Trophoblast cell (in vitro differentiated cells and primary cell): Measurements from ENCODE around the gene MAPK8IP1. TPM values are rescaled to one million over a fixed set of nuclear protein-coding genes. Genes with fewer than 3 reads are reported as not detected.
"Not testable (repeated sequence)": the region's sequence is repeated elsewhere in the genome, so short reads cannot be mapped to it uniquely, and the experiment has no call there.

Experiments used
- DNase-seq, 2 donors: peaks; one replicate each; pipeline ENCODE4 v3.0.0-alpha.2; 2016
- H2AFZ ChIP-seq: 2 replicates; pipeline ENCODE4 v1.6.1; 2013; ENCODE audit warnings: low read length, moderate library complexity, mild to moderate bottlenecking; ENCODE audit not compliant: insufficient read depth, poor library complexity
- H2AK5ac ChIP-seq: 2 replicates; pipeline ENCODE4 v1.6.1; 2013; ENCODE audit warnings: mild to moderate bottlenecking, low read length
- H2BK120ac ChIP-seq: 2 replicates; pipeline ENCODE4 v1.6.1; 2013; ENCODE audit warnings: low read length, mild to moderate bottlenecking, moderate library complexity; ENCODE audit not compliant: insufficient read depth, poor library complexity
- H2BK12ac ChIP-seq: 2 replicates; pipeline ENCODE4 v1.6.1; 2013; ENCODE audit warnings: mild to moderate bottlenecking, low read length, moderate library complexity
- H2BK5ac ChIP-seq: 2 replicates; pipeline ENCODE4 v1.6.1; 2013; ENCODE audit warnings: low read length, low read depth, moderate library complexity, mild to moderate bottlenecking; ENCODE audit not compliant: poor library complexity
- H3K14ac ChIP-seq: 2 replicates; pipeline ENCODE4 v1.6.1; 2013; ENCODE audit warnings: mild to moderate bottlenecking, low read length
- H3K18ac ChIP-seq: 2 replicates; pipeline ENCODE4 v1.6.1; 2013; ENCODE audit warnings: mild to moderate bottlenecking, low read length
- H3K23ac ChIP-seq: 2 replicates; pipeline ENCODE4 v1.6.1; 2013; ENCODE audit warnings: low read length
- H3K27ac ChIP-seq: 2 replicates; pipeline ENCODE4 v1.5.1; 2013; ENCODE audit warnings: low read depth, mild to moderate bottlenecking, inconsistent platforms, low read length, moderate library complexity
- H3K27me3 ChIP-seq: 2 replicates; pipeline ENCODE4 v1.6.1; 2013; ENCODE audit warnings: inconsistent platforms, mild to moderate bottlenecking, low read length, moderate library complexity; ENCODE audit not compliant: insufficient read depth
- H3K36me3 ChIP-seq, 2 experiments: 1 replicate in 1 of 2; 2 replicates in 1 of 2; pipeline ENCODE4 v1.6.1; 2013; ENCODE audit warnings: low read length in 2 of 2, mild to moderate bottlenecking in 2 of 2, moderate library complexity in 1 of 2; ENCODE audit not compliant: insufficient read depth in 2 of 2, control insufficient read depth in 1 of 2
- H3K4ac ChIP-seq: 2 replicates; pipeline ENCODE4 v1.6.1; 2013; ENCODE audit warnings: low read depth, mild to moderate bottlenecking, low read length, moderate library complexity
- H3K4me1 ChIP-seq, 2 experiments: 1 replicate in 1 of 2; 2 replicates in 1 of 2; pipeline ENCODE4 v1.6.1; 2013; ENCODE audit warnings: low read length in 2 of 2, mild to moderate bottlenecking in 2 of 2, moderate library complexity in 1 of 2; ENCODE audit not compliant: insufficient read depth in 2 of 2, control insufficient read depth in 1 of 2
- H3K4me2 ChIP-seq: 2 replicates; pipeline ENCODE4 v1.6.1; 2013; ENCODE audit warnings: inconsistent platforms, mild to moderate bottlenecking, low read length, moderate library complexity
- H3K4me3 ChIP-seq: 2 replicates; pipeline ENCODE4 v1.5.1; 2013; ENCODE audit warnings: mild to moderate bottlenecking, low read depth, low read length, inconsistent platforms
- H3K79me1 ChIP-seq: one replicate; pipeline ENCODE4 v1.6.1; 2013; ENCODE audit warnings: low read length
- H3K79me2 ChIP-seq: 2 replicates; pipeline ENCODE4 v1.6.1; 2013; ENCODE audit warnings: low read length, mild to moderate bottlenecking; ENCODE audit not compliant: control insufficient read depth, insufficient read depth, poor library complexity
- H3K9ac ChIP-seq: 2 replicates; pipeline ENCODE4 v1.6.1; 2013; ENCODE audit warnings: mild to moderate bottlenecking, low read length
- H3K9me3 ChIP-seq: 2 replicates; pipeline ENCODE4 v1.6.1; 2013; ENCODE audit warnings: low read depth, mild to moderate bottlenecking, control low read depth, inconsistent platforms, low read length; ENCODE audit not compliant: insufficient read depth
- H4K12ac ChIP-seq: 2 replicates; pipeline ENCODE4 v1.6.1; 2013; ENCODE audit warnings: low read depth, mild to moderate bottlenecking, low read length, moderate library complexity
- H4K8ac ChIP-seq: 2 replicates; pipeline ENCODE4 v1.6.1; 2013; ENCODE audit warnings: low read depth, mild to moderate bottlenecking, low read length, moderate library complexity
- H4K91ac ChIP-seq: one replicate; pipeline ENCODE4 v1.6.1; 2013; ENCODE audit warnings: low read depth, mild to moderate bottlenecking, low read length, moderate library complexity
- WGBS: extraction: QIAGEN DNeasy Blood & Tissue Kit; methylation state at CpG from one replicate; pipeline ENCODE4 v1.1.7; 2013; ENCODE audit warnings: missing lambda C conversion rate; ENCODE audit not compliant: insufficient read length, insufficient coverage; ENCODE audit errors: extremely low coverage; 5-methylcytosine and 5-hydroxymethylcytosine counted together
- polyA plus RNA-seq: library from polyadenylated mRNA; stranded (reverse); fragments of 200-250 nt; gene quantifications from 2 replicates; pipeline ENCODE4 v1.2.3, GENCODE V29; 2013

The MAPK8IP1 gene
- 7.4 and 8.1 TPM in 2 replicates for polyA plus RNA-seq

GRCh38 chr11:45885274-45885920 is at the start of gene MAPK8IP1:
Gene MAPK8IP1, plus strand, starts transcription at chr11:45885651. Its CDS starts 170 bp downstream, at chr11:45885821.
- no peak within 1 kb of the TSS for H4K12ac ChIP-seq
- H3K4me1 ChIP-seq, result peaks cover 4 to 7% of the 10 kb centered on the region in 2 experiments
- H3K4me2 ChIP-seq, result peak within 1 kb of the TSS; percentile 90
- H3K14ac ChIP-seq, result no peak within 1 kb of the TSS
- no peak within 1 kb of the TSS for H3K4ac ChIP-seq
- H3K79me1 ChIP-seq, result no peaks in the 10 kb centered on the region
- H2AK5ac ChIP-seq, result no peak within 1 kb of the TSS
- no peak within 1 kb of the TSS for H2BK5ac ChIP-seq
- H3K9me3 ChIP-seq, result peaks cover 2% of the 10 kb centered on the region
- no peaks in the 10 kb centered on the region for H3K79me2 ChIP-seq
- peak in 1 of 2 donors; percentile 57 for DNase-seq
- H2BK12ac ChIP-seq, result no peak within 1 kb of the TSS
- H3K27me3 ChIP-seq, result peaks cover 9% of the 10 kb centered on the region
- H4K8ac ChIP-seq, result no peak within 1 kb of the TSS
- no peak within 1 kb of the TSS for H2BK120ac ChIP-seq
- H4K91ac ChIP-seq, result no peak within 1 kb of the TSS
- H3K18ac ChIP-seq, result no peak within 1 kb of the TSS
- H3K36me3 ChIP-seq, result peaks cover 4 to 14% of the 10 kb centered on the region in 2 experiments
- H3K9ac ChIP-seq, result no peak within 1 kb of the TSS
- H3K23ac ChIP-seq, result no peak within 1 kb of the TSS
- WGBS, result no CpG with 5 or more reads among the region's 73 CpGs
- H3K4me3 ChIP-seq, result peak within 1 kb of the TSS; percentile 74
- H3K27ac ChIP-seq, result no peak within 1 kb of the TSS
- H2AFZ ChIP-seq, result no peak within 1 kb of the TSS

- no peak overlapping the region for H3K9ac ChIP-seq
- H3K27ac ChIP-seq, result no peak overlapping the region
- no peaks in the 10 kb centered on the region for H3K79me1 ChIP-seq
- no peak overlapping the region for H2AFZ ChIP-seq
- no peaks in the 10 kb centered on the region for H3K9me3 ChIP-seq
- no peak overlapping the region for H2BK12ac ChIP-seq
- H3K27me3 ChIP-seq, result no peaks in the 10 kb centered on the region
- H3K14ac ChIP-seq, result no peak overlapping the region
- no peak overlapping the region for H4K12ac ChIP-seq
- no peaks in the 10 kb centered on the region for H3K79me2 ChIP-seq
- DNase-seq, result no peak
- H3K4me3 ChIP-seq, result no peak overlapping the region
- H3K18ac ChIP-seq, result no peak overlapping the region
- WGBS, result no CpG with 5 or more reads among the region's 6 CpGs
- H4K91ac ChIP-seq, result no peak overlapping the region
- H3K36me3 ChIP-seq, result no peaks in the 10 kb centered on the region
- no peaks in the 10 kb centered on the region for H3K4me1 ChIP-seq
- H3K4me2 ChIP-seq, result no peak overlapping the region
- no peak overlapping the region for H2BK5ac ChIP-seq
- H2BK120ac ChIP-seq, result no peak overlapping the region
- H4K8ac ChIP-seq, result no peak overlapping the region
- H2AK5ac ChIP-seq, result no peak overlapping the region
- no peak overlapping the region for H3K23ac ChIP-seq
- H3K4ac ChIP-seq, result no peak overlapping the region
Measured at GRCh38 chr11:45839204-45839603, 46.2 kb upstream of the MAPK8IP1 start.

GRCh38 chr11:45840251-45840650 is 45.2 kb upstream of the MAPK8IP1 start:
- not testable (repeated sequence) for H2AFZ ChIP-seq, H3K23ac ChIP-seq, H3K4me2 ChIP-seq, H3K14ac ChIP-seq, H3K18ac ChIP-seq, H3K9ac ChIP-seq, H4K12ac ChIP-seq, H2BK120ac ChIP-seq, H3K27ac ChIP-seq, H3K36me3 ChIP-seq, H3K79me2 ChIP-seq, H3K4ac ChIP-seq, H4K8ac ChIP-seq, H3K79me1 ChIP-seq, H2BK12ac ChIP-seq, H3K4me3 ChIP-seq, H3K27me3 ChIP-seq, H3K4me1 ChIP-seq, H2AK5ac ChIP-seq, H2BK5ac ChIP-seq, H4K91ac ChIP-seq, H3K9me3 ChIP-seq, DNase-seq
- no CpG with 5 or more reads among the region's 13 CpGs for WGBS

- H4K8ac ChIP-seq, result no peak overlapping the region
- no peak overlapping the region for H2AFZ ChIP-seq
- peaks cover 4% of the 10 kb centered on the region for H3K79me2 ChIP-seq
- H3K79me1 ChIP-seq, result peaks cover 5% of the 10 kb centered on the region
- H2AK5ac ChIP-seq, result no peak overlapping the region
- DNase-seq, result peak; percentile 91 to 97
- H3K9ac ChIP-seq, result no peak overlapping the region
- no peak overlapping the region for H3K14ac ChIP-seq
- WGBS, result no CpG with 5 or more reads among the region's 22 CpGs
- H3K27ac ChIP-seq, result no peak overlapping the region
- no peak overlapping the region for H3K23ac ChIP-seq
- no peak overlapping the region for H2BK12ac ChIP-seq
- H4K12ac ChIP-seq, result no peak overlapping the region
- peaks cover 1% of the 10 kb centered on the region for H3K9me3 ChIP-seq
- peak overlapping the region; percentile 59 for H3K4me2 ChIP-seq
- H4K91ac ChIP-seq, result no peak overlapping the region
- no peak overlapping the region for H3K4me3 ChIP-seq
- no peak overlapping the region for H2BK120ac ChIP-seq
- H3K18ac ChIP-seq, result no peak overlapping the region
- no peak overlapping the region for H2BK5ac ChIP-seq
- H3K27me3 ChIP-seq, result no peaks in the 10 kb centered on the region
- no peak overlapping the region for H3K4ac ChIP-seq
- H3K36me3 ChIP-seq, result no peaks in the 10 kb centered on the region
- H3K4me1 ChIP-seq, result peaks cover 2 to 4% of the 10 kb centered on the region in 2 experiments
Measured at GRCh38 chr11:45843158-45843924, 42.1 kb upstream of the MAPK8IP1 start.
